HepG2 (cell line): Measurements from ENCODE around the gene NPHS1. TPM values are rescaled to one million over a fixed set of nuclear protein-coding genes. Genes with fewer than 3 reads are reported as not detected.

ENCODE experiments used
- ATAC-seq: fragments of 200-7000 bp; cut with Tn5 transposase; 3 replicates; pipeline ENCODE4 v1.9.1; 2020; ENCODE audit warnings: mild to moderate bottlenecking, moderate library complexity
- BruUV-seq: library from RNA; stranded (reverse); fragments of 400-500 nt; replicated peaks from 2 replicates; lab custom pipeline; 2021; lab: Mats Ljungman, UMichigan
- CTCF ChIA-PET: fragments of 300-600 bp; formaldehyde crosslinking; extraction: SDS; loops from one replicate; lab custom pipeline; 2021; ENCODE audit warnings: low total read pairs, inconsistent platforms, low intra/inter-chr PET ratio; lab: Yijun Ruan, JAX
- POLR2A ChIA-PET: fragments of 350-600 bp; sonication (Branson Sonifier 250); formaldehyde crosslinking; loops from one replicate; lab custom pipeline; 2020; ENCODE audit warnings: antibody characterized with exemption, inconsistent platforms; lab: Yijun Ruan, JAX
- DNase-seq: peaks from one replicate; pipeline ENCODE4 v3.0.0-alpha.2; 2015; ENCODE audit warnings: low spot score
- FAIRE-seq: peaks from 3 replicates; lab custom pipeline; 2011; peaks lifted over from hg19 to GRCh38; lab: Jason Lieb, UNC
- H2AFZ ChIP-seq: one replicate; pipeline ENCODE4 v1.6.1; 2011; ENCODE audit warnings: low read length, inconsistent platforms
- H3K27ac ChIP-seq: fragments of 300-600 bp; 3 replicates; pipeline ENCODE4 v1.8.0; 2011; ENCODE audit warnings: mixed run types, mild to moderate bottlenecking, mixed read lengths, low read length, inconsistent platforms; ENCODE audit not compliant: insufficient read depth; ENCODE audit errors: extremely low read length
- H3K27me3 ChIP-seq, 2 experiments: fragments of 200-600 bp in 1 of 2; 2 replicates in 1 of 2; 3 replicates in 1 of 2; pipeline versions ENCODE4 v1.6.0 to v1.8.0; 2011; ENCODE audit warnings: low read length in 2 of 2, mild to moderate bottlenecking in 2 of 2, moderate library complexity in 2 of 2, inconsistent platforms in 1 of 2; ENCODE audit not compliant: insufficient read depth in 2 of 2, control insufficient read depth in 1 of 2
- H3K36me3 ChIP-seq, 2 experiments: fragments of 200-600 bp in 1 of 2; replicated peaks in 1 of 2; 2 replicates in 1 of 2; 3 replicates in 1 of 2; pipeline versions ENCODE4 v1.5.1 to v1.8.0; 2011; ENCODE audit warnings: low read length in 2 of 2, inconsistent platforms in 1 of 2; ENCODE audit not compliant: insufficient read depth in 2 of 2, control insufficient read depth in 1 of 2
- H3K4me1 ChIP-seq: 2 replicates; pipeline ENCODE4 v1.5.1; 2012; ENCODE audit warnings: low read length, inconsistent platforms; ENCODE audit not compliant: insufficient read depth
- H3K4me2 ChIP-seq: 2 replicates; pipeline ENCODE4 v1.6.0; 2011; ENCODE audit warnings: low read depth, low read length, inconsistent platforms
- H3K4me3 ChIP-seq, 3 experiments: fragments of 200-600 bp in 1 of 3; sonication (generic), shearing (Covaris generic) in 1 of 3; replicated peaks in 1 of 3; 2 replicates each; pipeline ENCODE4 v1.5.1; 2011 to 2016; ENCODE audit warnings: low read length in 3 of 3, inconsistent platforms in 2 of 3, low read depth in 2 of 3, mild to moderate bottlenecking in 2 of 3, control low read depth in 1 of 3, mixed read lengths in 1 of 3; ENCODE audit not compliant: insufficient read depth in 1 of 3
- H3K79me2 ChIP-seq: one replicate; pipeline ENCODE4 v1.6.1; 2011; ENCODE audit warnings: low read length, inconsistent platforms; ENCODE audit not compliant: insufficient read depth
- H3K9ac ChIP-seq: 2 replicates; pipeline ENCODE4 v1.6.0; 2011; ENCODE audit warnings: mild to moderate bottlenecking, low read depth, low read length, inconsistent platforms; ENCODE audit not compliant: insufficient read depth
- H3K9me3 ChIP-seq: 2 replicates; pipeline ENCODE4 v1.5.1; 2012; ENCODE audit warnings: mild to moderate bottlenecking, low read length
- H4K20me1 ChIP-seq: 2 replicates; pipeline ENCODE4 v1.6.0; 2011; ENCODE audit warnings: inconsistent platforms, mild to moderate bottlenecking, low read length, moderate library complexity; ENCODE audit not compliant: insufficient read depth
- ARNT2 ChIP-seq: sonication (generic); formaldehyde crosslinking; IDR thresholded peaks from 2 replicates; pipeline ENCODE4 v1.8.0; 2022; ENCODE audit warnings: mild to moderate bottlenecking, low read depth, missing genetic modification reagents, moderate library complexity
- FIP1L1 ChIP-seq: fragments of 200-400 bp; formaldehyde crosslinking; IDR thresholded peaks from 2 replicates; pipeline ENCODE4 v1.6.1; 2018; ENCODE audit warnings: low read depth, mild to moderate bottlenecking, low read length, moderate library complexity, borderline replicate concordance; ENCODE audit not compliant: insufficient read depth
- HHEX ChIP-seq: IDR thresholded peaks from 2 replicates; pipeline ENCODE4 v1.6.1; 2016; ENCODE audit warnings: control low read depth
- MIER3 ChIP-seq: IDR thresholded peaks from 2 replicates; pipeline ENCODE4 v1.6.1; 2016; ENCODE audit warnings: missing compliant biosample characterization, borderline replicate concordance
- RBAK ChIP-seq: sonication (generic); formaldehyde crosslinking; IDR thresholded peaks from 2 replicates; pipeline ENCODE4 v1.5.1; 2020; ENCODE audit warnings: mild to moderate bottlenecking, missing genetic modification reagents
- SNRNP70 ChIP-seq: fragments of 200-400 bp; formaldehyde crosslinking; IDR thresholded peaks from 2 replicates; pipeline ENCODE4 v1.6.1; 2017; ENCODE audit warnings: mild to moderate bottlenecking, low read depth, low read length, moderate library complexity
- SP2 ChIP-seq: sonication (generic); formaldehyde crosslinking; IDR thresholded peaks from 2 replicates; pipeline ENCODE4 v1.5.1; 2020; ENCODE audit warnings: mild to moderate bottlenecking, missing genetic modification reagents
- TARDBP ChIP-seq: sonication (generic); formaldehyde crosslinking; IDR thresholded peaks from 2 replicates; pipeline ENCODE4 v1.8.0; 2022; ENCODE audit warnings: mild to moderate bottlenecking, missing genetic modification reagents
- TCF7 ChIP-seq: sonication (generic); IDR thresholded peaks from 2 replicates; pipeline ENCODE4 v1.6.1; 2016; ENCODE audit warnings: antibody characterized with exemption, low read depth
- TCF7L2 ChIP-seq: IDR thresholded peaks from 2 replicates; pipeline ENCODE4 v1.6.1; 2011; ENCODE audit warnings: mild to moderate bottlenecking, low read depth, low read length, moderate library complexity
- TRIM24 ChIP-seq: sonication (generic); formaldehyde crosslinking; IDR thresholded peaks from 2 replicates; pipeline ENCODE4 v1.8.0; 2022; ENCODE audit warnings: mild to moderate bottlenecking, missing genetic modification reagents
- ZNF263 ChIP-seq: sonication (generic); formaldehyde crosslinking; IDR thresholded peaks from 2 replicates; pipeline ENCODE4 v1.4.0; 2020; ENCODE audit warnings: missing genetic modification reagents
- ZNF354B ChIP-seq: sonication (generic); formaldehyde crosslinking; IDR thresholded peaks from 2 replicates; pipeline ENCODE4 v1.8.0; 2022; ENCODE audit warnings: mild to moderate bottlenecking, missing genetic modification reagents
- ZNF510 ChIP-seq: sonication (generic); formaldehyde crosslinking; IDR thresholded peaks from 2 replicates; pipeline ENCODE4 v1.4.0; 2020; ENCODE audit warnings: low read depth, mild to moderate bottlenecking, missing genetic modification reagents
- ZNF550 ChIP-seq: sonication (generic); formaldehyde crosslinking; IDR thresholded peaks from 2 replicates; pipeline ENCODE4 v1.4.0; 2020; ENCODE audit warnings: mild to moderate bottlenecking, missing genetic modification reagents, borderline replicate concordance
- ZNF75D ChIP-seq: sonication (generic); formaldehyde crosslinking; IDR thresholded peaks from 2 replicates; pipeline ENCODE4 v1.8.1; 2023; ENCODE audit warnings: missing genetic modification reagents, mild to moderate bottlenecking, borderline replicate concordance
- ZNF816 ChIP-seq: sonication (generic); formaldehyde crosslinking; IDR thresholded peaks from 2 replicates; pipeline ENCODE4 v1.8.0; 2022; ENCODE audit warnings: missing genetic modification reagents, mild to moderate bottlenecking, borderline replicate concordance
- WGBS: methylation state at CpG from one replicate; pipeline ENCODE4 v1.1.6; 2017; ENCODE audit warnings: low lambda C conversion rate; 5-methylcytosine and 5-hydroxymethylcytosine counted together
- in situ Hi-C: cut with HindIII; loops from 2 replicates; pipeline ENCODE4 v1.10.0; 2017; ENCODE audit warnings: low pct_unique_long_range_greater_than_20kb; ENCODE audit not compliant: extremely low pct_ligation_motif_present
- intact Hi-C: fragments of 100-400 bp; cut with micrococcal nuclease; formaldehyde crosslinking; loops from one replicate; pipeline ENCODE4 v1.10.0; 2022; ENCODE audit not compliant: unreplicated experiment
- polyA plus RNA-seq, 8 experiments: library from polyadenylated mRNA; depleted of rRNA in 3 of 8; stranded (reverse) in 7 of 8; unstranded in 1 of 8; fragments of >200 nt; fragmentation: Illumina TruSeq in 4 of 8; extraction: Trizol in 4 of 8; gene quantifications; 2 replicates each; pipeline versions ENCODE4 v1.2.1 to v1.2.3, GENCODE V29; 2011 to 2016; ENCODE audit warnings: low read depth in 4 of 8, missing spikeins in 1 of 8, mixed read lengths in 1 of 8; ENCODE audit not compliant: insufficient read depth in 1 of 8
- total RNA-seq, 5 experiments: library from RNA; depleted of rRNA; stranded (reverse); fragments of >200 nt; fragmentation: Illumina TruSeq; extraction: Trizol; gene quantifications; 2 replicates each; pipeline ENCODE4 v1.2.3, GENCODE V29; 2016; ENCODE audit warnings: low read depth in 1 of 5
- TF ChIP-seq, protein P1 (sequence below): IDR thresholded peaks from 2 replicates; pipeline ENCODE4 v1.6.1; 2012; ENCODE audit warnings: inconsistent platforms
- TF ChIP-seq, protein P2 (sequence below): sonication (generic); formaldehyde crosslinking; IDR thresholded peaks from 2 replicates; pipeline ENCODE4 v1.5.1; 2020; ENCODE audit warnings: mild to moderate bottlenecking, moderate library complexity, missing genetic modification reagents

Gene NPHS1
- total and polyA plus RNA-seq, 2 of the 13 experiments (the other 11 are each of a cell fraction or from before 2014, with no cell fraction given) = not detected

DNA sequence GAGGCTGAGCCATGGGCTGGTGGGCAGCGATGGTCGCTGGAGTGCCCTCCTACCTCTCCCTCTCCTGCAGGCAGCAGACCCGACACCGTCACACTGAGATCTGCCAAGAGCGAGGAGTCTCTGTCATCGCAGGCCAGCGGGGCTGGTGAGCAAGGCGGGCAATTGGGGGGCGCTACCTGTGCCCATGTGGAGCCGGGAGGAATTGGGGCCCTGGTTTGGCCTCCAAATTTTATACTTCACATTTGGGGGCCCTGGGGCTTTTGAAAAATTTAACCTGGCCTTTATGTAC is 67.0 kb downstream of the NPHS1 start:
- Histone ChIP-seq H3K36me3 (peaks cover 0 to 2% of the 10 kb centered on the region in 2 experiments; a peak in 2 of 5 replicates), H4K20me1 (no peaks in the 10 kb centered on the region), H3K27me3 (no peaks in the 10 kb centered on the region), H3K4me1 (peaks cover 28% of the 10 kb centered on the region), H3K9me3 (no peaks in the 10 kb centered on the region), H3K27ac (no peak overlapping the region), H3K4me2 (no peak overlapping the region), H3K9ac (no peak overlapping the region), H3K4me3 (no peak overlapping the region), H3K79me2 (no peaks in the 10 kb centered on the region), H2AFZ (no peak overlapping the region)
- TF ChIP-seq ZNF816 (CRISPR knock-in tag) (no peak), ZNF550 (CRISPR knock-in tag) (no peak), FIP1L1 (no peak), SNRNP70 (no peak), TARDBP (no peak), RBAK (no peak), TRIM24 (CRISPR knock-in tag) (no peak), ZNF510 (CRISPR knock-in tag) (no peak), ZNF75D (CRISPR knock-in tag) (no peak), SP2 (CRISPR knock-in tag) (no peak), ZNF263 (no peak), ARNT2 (CRISPR knock-in tag) (no peak), TCF7 (no peak), MIER3 (CRISPR knock-in tag) (no peak), HHEX (CRISPR knock-in tag) (no peak), ZNF354B (CRISPR knock-in tag) (no peak), TCF7L2 (no peak)
- TF ChIP-seq, protein P1, sequence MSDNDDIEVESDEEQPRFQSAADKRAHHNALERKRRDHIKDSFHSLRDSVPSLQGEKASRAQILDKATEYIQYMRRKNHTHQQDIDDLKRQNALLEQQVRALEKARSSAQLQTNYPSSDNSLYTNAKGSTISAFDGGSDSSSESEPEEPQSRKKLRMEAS = no peak
- TF ChIP-seq, protein P2, sequence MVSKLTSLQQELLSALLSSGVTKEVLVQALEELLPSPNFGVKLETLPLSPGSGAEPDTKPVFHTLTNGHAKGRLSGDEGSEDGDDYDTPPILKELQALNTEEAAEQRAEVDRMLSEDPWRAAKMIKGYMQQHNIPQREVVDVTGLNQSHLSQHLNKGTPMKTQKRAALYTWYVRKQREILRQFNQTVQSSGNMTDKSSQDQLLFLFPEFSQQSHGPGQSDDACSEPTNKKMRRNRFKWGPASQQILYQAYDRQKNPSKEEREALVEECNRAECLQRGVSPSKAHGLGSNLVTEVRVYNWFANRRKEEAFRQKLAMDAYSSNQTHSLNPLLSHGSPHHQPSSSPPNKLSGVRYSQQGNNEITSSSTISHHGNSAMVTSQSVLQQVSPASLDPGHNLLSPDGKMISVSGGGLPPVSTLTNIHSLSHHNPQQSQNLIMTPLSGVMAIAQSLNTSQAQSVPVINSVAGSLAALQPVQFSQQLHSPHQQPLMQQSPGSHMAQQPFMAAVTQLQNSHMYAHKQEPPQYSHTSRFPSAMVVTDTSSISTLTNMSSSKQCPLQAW (CRISPR knock-in tag) = no peak
- WGBS = 100% methylated on average over 1 of the region's 10 CpGs
- no TSS peak for BruUV-seq
- FAIRE-seq = no peak
- ChIA-PET POLR2A (no interaction called here), CTCF (no interaction called here)
- intact Hi-C loops = no loop called here
- ATAC-seq = no peak
- in situ Hi-C loops = no loop called here
- no peak for DNase-seq
